ENCODE results near the gene ZYG11B. TPM values are rescaled to one million over a fixed set of nuclear protein-coding genes. Genes with fewer than 3 reads are reported as not detected.

Gene ZYG11B
- total and polyA plus RNA-seq, 2 donors (not counting 3 experiments of a cell fraction or from before 2014, with no cell fraction given): 8.2 to 27.2 TPM

GRCh38 chr1:52848423-52848822 lies 122.2 kb downstream of the ZYG11B start:
- no peaks in the 10 kb centered on the region for H3K9me3 ChIP-seq (replicated peaks; ENCODE audit: control insufficient read depth, insufficient read depth, low read length)
- H3K36me3 ChIP-seq (ENCODE audit: control insufficient read depth in 2 of 2, extremely low read depth in 1 of 2, insufficient read depth in 2 of 2, low read length in 2 of 2): no peaks in the 10 kb centered on the region
- H3K4me3 ChIP-seq (replicated peaks in 1 of 3; ENCODE audit: insufficient read depth in 1 of 3, low read depth in 1 of 3, low read length in 3 of 3): no peak overlapping the region
- no peak for FAIRE-seq
- H3K9me1 ChIP-seq (replicated peaks; ENCODE audit: control insufficient read depth, extremely low read depth, insufficient read depth, low read length): no peaks in the 10 kb centered on the region
- no peaks in the 10 kb centered on the region for H3K27me3 ChIP-seq (ENCODE audit: control insufficient read depth in 2 of 2, insufficient read depth in 2 of 2, low read length in 2 of 2)
- H3K4me2 ChIP-seq (ENCODE audit: insufficient read depth, low read length): no peak overlapping the region
- ChIA-PET POLR2A (no interaction called here), CTCF (interaction anchor here (1.2 kb wide), 1 partner anchor 333 kb away, joined by 3 read pairs; no protein-coding TSS in a partner anchor)
- TF ChIP-seq JUN (IDR thresholded peaks at IDR 0.05; ENCODE audit: borderline replicate concordance, insufficient read depth, insufficient read length, low read depth): no peak
- TF ChIP-seq EZH2 (IDR thresholded peaks at IDR 0.05; ENCODE audit: borderline replicate concordance, low read depth, low read length, severe bottlenecking): no peak
- no peak for TF ChIP-seq MYC (IDR thresholded peaks at IDR 0.05; ENCODE audit: low read depth, low read length)
- no peak for TF ChIP-seq POLR2A (IDR thresholded peaks at IDR 0.05; ENCODE audit: low read depth, low read length)
- no peak for TF ChIP-seq POLR2AphosphoS5 (IDR thresholded peaks at IDR 0.05; ENCODE audit: insufficient read depth, low read depth, low read length)
- no peak for TF ChIP-seq CTCF (IDR thresholded peaks at IDR 0.05; ENCODE audit: extremely low read depth in 1 of 2, insufficient read depth in 1 of 2, low read depth in 1 of 2, low read length in 2 of 2)
- H2AFZ ChIP-seq (ENCODE audit: low read depth, low read length): no peak overlapping the region
- H3K27ac ChIP-seq (ENCODE audit: insufficient read depth, low read depth, low read length): no peak overlapping the region
- dilution Hi-C loops (cut with MboI; ENCODE audit: extremely low pct_ligation_motif_present, low sequenced_read_pairs) (no loop called here), intact Hi-C loops (cut with micrococcal nuclease) (no loop called here)
- H3K4me1 ChIP-seq (ENCODE audit: control insufficient read depth, extremely low read depth, insufficient read depth, low read length): no peaks in the 10 kb centered on the region
- H4K20me1 ChIP-seq (replicated peaks; ENCODE audit: control insufficient read depth, extremely low read depth, insufficient read depth, low read length): no peaks in the 10 kb centered on the region
- no peak overlapping the region for H3K9ac ChIP-seq (replicated peaks; ENCODE audit: extremely low read depth, insufficient read depth, low read length)
- DNase-seq (ENCODE audit: low read depth, low spot score): no peak
- BruUV-seq (replicated peaks): no TSS peak
- H3K79me2 ChIP-seq (ENCODE audit: control insufficient read depth, insufficient read depth, low read length): no peaks in the 10 kb centered on the region

GRCh38 chr1:52850951-52851350 lies 124.7 kb downstream of the ZYG11B start:
- no peaks in the 10 kb centered on the region for H3K9me1 ChIP-seq (replicated peaks; ENCODE audit: control insufficient read depth, extremely low read depth, insufficient read depth, low read length)
- no peaks in the 10 kb centered on the region for H3K9me3 ChIP-seq (replicated peaks; ENCODE audit: control insufficient read depth, insufficient read depth, low read length)
- H3K27me3 ChIP-seq (ENCODE audit: control insufficient read depth in 2 of 2, insufficient read depth in 2 of 2, low read length in 2 of 2): no peaks in the 10 kb centered on the region
- H3K4me2 ChIP-seq (ENCODE audit: insufficient read depth, low read length): no peak overlapping the region
- H3K36me3 ChIP-seq (ENCODE audit: control insufficient read depth in 2 of 2, extremely low read depth in 1 of 2, insufficient read depth in 2 of 2, low read length in 2 of 2): no peaks in the 10 kb centered on the region
- no peak overlapping the region for H3K4me3 ChIP-seq (replicated peaks in 1 of 3; ENCODE audit: insufficient read depth in 1 of 3, low read depth in 1 of 3, low read length in 3 of 3)
- ChIA-PET POLR2A (no interaction called here), CTCF (interaction anchor here (1.2 kb wide), 1 partner anchor 8 kb away, joined by 3 read pairs; the partner anchor contains the start of gene ZYG11A)
- H3K27ac ChIP-seq (ENCODE audit: insufficient read depth, low read depth, low read length): no peak overlapping the region
- no peak for TF ChIP-seq JUN (IDR thresholded peaks at IDR 0.05; ENCODE audit: borderline replicate concordance, insufficient read depth, insufficient read length, low read depth)
- TF ChIP-seq CTCF (IDR thresholded peaks at IDR 0.05; ENCODE audit: extremely low read depth in 1 of 2, insufficient read depth in 1 of 2, low read depth in 1 of 2, low read length in 2 of 2): no peak
- TF ChIP-seq MYC (IDR thresholded peaks at IDR 0.05; ENCODE audit: low read depth, low read length): no peak
- TF ChIP-seq POLR2AphosphoS5 (IDR thresholded peaks at IDR 0.05; ENCODE audit: insufficient read depth, low read depth, low read length): no peak
- TF ChIP-seq MAX (IDR thresholded peaks at IDR 0.05; ENCODE audit: insufficient read depth, insufficient read length): no peak
- no peak for TF ChIP-seq FOS (IDR thresholded peaks at IDR 0.05; ENCODE audit: borderline replicate concordance, insufficient read depth, low read length)
- TF ChIP-seq EZH2 (IDR thresholded peaks at IDR 0.05; ENCODE audit: borderline replicate concordance, low read depth, low read length, severe bottlenecking): no peak
- intact Hi-C loops (cut with micrococcal nuclease) (no loop called here), dilution Hi-C loops (cut with MboI; ENCODE audit: extremely low pct_ligation_motif_present, low sequenced_read_pairs) (no loop called here)
- DNase-seq (ENCODE audit: low read depth, low spot score): no peak
- H4K20me1 ChIP-seq (replicated peaks; ENCODE audit: control insufficient read depth, extremely low read depth, insufficient read depth, low read length): no peaks in the 10 kb centered on the region
- no peak overlapping the region for H3K9ac ChIP-seq (replicated peaks; ENCODE audit: extremely low read depth, insufficient read depth, low read length)
- H3K79me2 ChIP-seq (ENCODE audit: control insufficient read depth, insufficient read depth, low read length): no peaks in the 10 kb centered on the region
- H2AFZ ChIP-seq (ENCODE audit: low read depth, low read length): no peak overlapping the region
- H3K4me1 ChIP-seq (ENCODE audit: control insufficient read depth, extremely low read depth, insufficient read depth, low read length): no peaks in the 10 kb centered on the region
- FAIRE-seq: no peak
- no TSS peak for BruUV-seq (replicated peaks)
